Nephron progenitor cell (in vitro differentiated cells): ENCODE results near the gene ENDOV.

Experiments
- DNase-seq: peaks from one replicate; pipeline ENCODE4 v3.0.0; 2021
- H3K27ac Mint-ChIP-seq: 2 replicates; pipeline ENCODE4 v1.8.0; 2021; ENCODE audit warnings: mild to moderate bottlenecking, moderate library complexity, mixed read lengths
- H3K27me3 Mint-ChIP-seq: 2 replicates; pipeline ENCODE4 v1.8.0; 2021; ENCODE audit warnings: mild to moderate bottlenecking, low read depth, mixed read lengths; ENCODE audit not compliant: poor library complexity
- H3K36me3 Mint-ChIP-seq: 2 replicates; pipeline ENCODE4 v1.8.0; 2021; ENCODE audit warnings: low read depth, mixed read lengths
- H3K4me1 Mint-ChIP-seq: 2 replicates; pipeline ENCODE4 v1.8.0; 2021; ENCODE audit warnings: mixed read lengths
- H3K4me3 Mint-ChIP-seq: 2 replicates; pipeline ENCODE4 v1.8.0; 2021; ENCODE audit warnings: mild to moderate bottlenecking, moderate library complexity, mixed read lengths
- H3K9me3 Mint-ChIP-seq: 2 replicates; pipeline ENCODE4 v1.8.0; 2021; ENCODE audit warnings: mild to moderate bottlenecking, moderate library complexity, mixed read lengths
- CTCF ChIP-seq: fragments of 200-600 bp; sonication (generic); IDR thresholded peaks from 2 replicates; pipeline ENCODE4 v1.5.0; 2021; ENCODE audit warnings: antibody characterized with exemption

Gene ENDOV

GRCh38 chr17:80452173-80452915, 37.4 kb downstream of the ENDOV start:
- Mint-ChIP-seq H3K36me3 (no peaks in the 10 kb centered on the region), H3K9me3 (no peaks in the 10 kb centered on the region), H3K4me3 (peak overlapping the region; percentile 1), H3K4me1 (peaks cover 68% of the 10 kb centered on the region), H3K27me3 (peaks cover 28% of the 10 kb centered on the region), H3K27ac (no peak overlapping the region)
- TF ChIP-seq CTCF, result no peak
- DNase-seq, result no peak

GRCh38 chr17:80453126-80453997, 38.4 kb downstream of the ENDOV start:
- Mint-ChIP-seq H3K36me3 (no peaks in the 10 kb centered on the region), H3K4me3 (peak overlapping the region; percentile 91), H3K9me3 (no peaks in the 10 kb centered on the region), H3K27ac (peak overlapping the region; percentile 93), H3K4me1 (peaks cover 72% of the 10 kb centered on the region), H3K27me3 (peaks cover 29% of the 10 kb centered on the region)
- no peak for DNase-seq
- TF ChIP-seq CTCF, result no peak

GRCh38 chr17:80453998-80454556, 39.1 kb downstream of the ENDOV start:
- Mint-ChIP-seq H3K27me3 (peaks cover 33% of the 10 kb centered on the region), H3K27ac (peak overlapping the region; percentile 93), H3K36me3 (no peaks in the 10 kb centered on the region), H3K4me1 (peaks cover 67% of the 10 kb centered on the region), H3K9me3 (no peaks in the 10 kb centered on the region), H3K4me3 (peak overlapping the region; percentile 91)
- no peak for DNase-seq
- no peak for TF ChIP-seq CTCF

- peak; percentile 95 for DNase-seq
- peak overlapping the region; percentile 91 for H3K4me3 Mint-ChIP-seq
- H3K4me1 Mint-ChIP-seq, result peaks cover 62% of the 10 kb centered on the region
- peaks cover 36% of the 10 kb centered on the region for H3K27me3 Mint-ChIP-seq
- no peaks in the 10 kb centered on the region for H3K9me3 Mint-ChIP-seq
- no peaks in the 10 kb centered on the region for H3K36me3 Mint-ChIP-seq
- H3K27ac Mint-ChIP-seq, result peak overlapping the region; percentile 95
- TF ChIP-seq CTCF, result no peak
These were observed 39.8 kb downstream of the ENDOV start for GRCh38 chr17:80454557-80455335.

- no peaks in the 10 kb centered on the region for H3K36me3 Mint-ChIP-seq
- no peaks in the 10 kb centered on the region for H3K9me3 Mint-ChIP-seq
- peak; percentile 70 for DNase-seq
- peak overlapping the region; percentile 91 for H3K4me3 Mint-ChIP-seq
- peaks cover 57% of the 10 kb centered on the region for H3K4me1 Mint-ChIP-seq
- H3K27me3 Mint-ChIP-seq, result peaks cover 38% of the 10 kb centered on the region
- no peak for TF ChIP-seq CTCF
- H3K27ac Mint-ChIP-seq, result peak overlapping the region; percentile 95
These were observed 40.4 kb downstream of the ENDOV start for GRCh38 chr17:80455336-80455710.
